A673 (cell line): Measurements from ENCODE around the gene SARS1.
"Not testable (repeated sequence)": the region's sequence is repeated elsewhere in the genome, so short reads cannot be mapped to it uniquely, and the experiment has no call there.

Source experiments
- EZH2 ChIP-seq: fragments of 200-600 bp; sonication (generic); IDR thresholded peaks from 2 replicates; pipeline ENCODE4 v1.6.1; 2017; ENCODE audit warnings: borderline replicate concordance, low read depth, mild to moderate bottlenecking, mixed read lengths, antibody characterized with exemption, low read length; ENCODE audit not compliant: poor library complexity, severe bottlenecking
- TF ChIP-seq, protein P1 (sequence below): fragments of 300-800, 200-600 bp; sonication (generic); conservative IDR thresholded peaks from 2 replicates; pipeline ENCODE4 v1.5.1; 2017; ENCODE audit warnings: low read depth, mild to moderate bottlenecking, antibody characterized with exemption, low read length, moderate library complexity, mixed read lengths

DNA sequence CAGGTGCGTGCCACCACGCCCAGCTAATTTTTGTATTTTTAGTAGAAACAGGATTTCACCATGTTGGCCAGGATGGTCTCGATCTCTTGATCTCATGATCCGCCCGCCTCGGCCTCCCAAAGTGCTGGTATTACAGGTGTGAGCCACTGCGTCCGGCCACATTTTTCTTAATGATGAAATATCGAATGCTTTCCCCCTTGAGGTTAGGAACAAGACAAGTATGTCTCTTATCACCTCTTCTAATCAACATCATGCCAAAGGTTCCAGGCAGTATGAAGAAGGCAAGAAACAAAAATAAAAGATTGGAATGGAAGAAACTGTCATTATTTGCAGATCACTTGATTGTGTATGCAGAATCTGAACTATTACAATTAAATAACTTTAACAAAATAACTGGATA is 7.5 kb downstream of the SARS1 start:
- TF ChIP-seq, protein P1, sequence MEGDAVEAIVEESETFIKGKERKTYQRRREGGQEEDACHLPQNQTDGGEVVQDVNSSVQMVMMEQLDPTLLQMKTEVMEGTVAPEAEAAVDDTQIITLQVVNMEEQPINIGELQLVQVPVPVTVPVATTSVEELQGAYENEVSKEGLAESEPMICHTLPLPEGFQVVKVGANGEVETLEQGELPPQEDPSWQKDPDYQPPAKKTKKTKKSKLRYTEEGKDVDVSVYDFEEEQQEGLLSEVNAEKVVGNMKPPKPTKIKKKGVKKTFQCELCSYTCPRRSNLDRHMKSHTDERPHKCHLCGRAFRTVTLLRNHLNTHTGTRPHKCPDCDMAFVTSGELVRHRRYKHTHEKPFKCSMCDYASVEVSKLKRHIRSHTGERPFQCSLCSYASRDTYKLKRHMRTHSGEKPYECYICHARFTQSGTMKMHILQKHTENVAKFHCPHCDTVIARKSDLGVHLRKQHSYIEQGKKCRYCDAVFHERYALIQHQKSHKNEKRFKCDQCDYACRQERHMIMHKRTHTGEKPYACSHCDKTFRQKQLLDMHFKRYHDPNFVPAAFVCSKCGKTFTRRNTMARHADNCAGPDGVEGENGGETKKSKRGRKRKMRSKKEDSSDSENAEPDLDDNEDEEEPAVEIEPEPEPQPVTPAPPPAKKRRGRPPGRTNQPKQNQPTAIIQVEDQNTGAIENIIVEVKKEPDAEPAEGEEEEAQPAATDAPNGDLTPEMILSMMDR = not testable (repeated sequence)
- TF ChIP-seq EZH2 = not testable (repeated sequence)
